Neural progenitor cell (in vitro differentiated cells): ENCODE data around the gene GNPAT.

Experiments used
- CTCF ChIP-seq: fragments of 200-600 bp; sonication (generic); IDR thresholded peaks from 2 replicates; pipeline ENCODE4 v1.5.1; 2017; ENCODE audit warnings: antibody characterized with exemption, mild to moderate bottlenecking
- EZH2 ChIP-seq: fragments of 200-600 bp; sonication (generic); IDR thresholded peaks from 2 replicates; pipeline ENCODE4 v1.6.1; 2017; ENCODE audit warnings: antibody characterized with exemption, mild to moderate bottlenecking, moderate library complexity
- EZH2phosphoT487 ChIP-seq: fragments of 200-600 bp; sonication (generic); IDR thresholded peaks from 2 replicates; pipeline ENCODE4 v1.6.1; 2017; ENCODE audit warnings: antibody characterized with exemption

GRCh38 chr1:231241750-231242149 is 738 bp downstream of the GNPAT start:
- TF ChIP-seq EZH2phosphoT487 (no peak), CTCF (no peak), EZH2 (no peak)
